Adrenal gland (tissue), 19 donors: Measurements from ENCODE around the gene UBQLN1. TPM values are rescaled to one million over a fixed set of nuclear protein-coding genes. Genes with fewer than 3 reads are reported as not detected.

ENCODE experiments used
- DNase-seq, 7 donors: peaks; one replicate each; pipeline ENCODE4 v3.0.0-alpha.2; 2019 to 2020
- H3K27ac ChIP-seq, 5 donors: fragments of 200-600 bp; sonication (generic) in 4 of 5; 1 replicate in 3 of 5; 2 replicates in 2 of 5; pipeline versions ENCODE4 v1.5.1 to v1.8.0; 2016 to 2020; ENCODE audit warnings: mild to moderate bottlenecking in 1 of 5
- H3K27me3 ChIP-seq: fragments of 200-600 bp; 2 replicates; pipeline ENCODE4 v1.8.0; 2021
- H3K36me3 ChIP-seq, 2 donors: fragments of 200-600 bp; replicated peaks in 1 of 2; 1 replicate in 1 of 2; 2 replicates in 1 of 2; pipeline versions ENCODE4 v1.5.1 to v1.8.0; 2018 to 2022
- H3K4me1 ChIP-seq, 2 donors: fragments of 200-600 bp; replicated peaks in 1 of 2; 1 replicate in 1 of 2; 2 replicates in 1 of 2; pipeline versions ENCODE4 v1.5.1 to v1.8.0; 2018 to 2021
- H3K4me3 ChIP-seq, 4 donors: fragments of 200-600 bp; sonication (generic) in 3 of 4; one replicate each; pipeline ENCODE4 v1.5.1; 2016 to 2018
- H3K9me3 ChIP-seq, 3 donors: fragments of 200-600 bp; sonication (generic) in 1 of 3; replicated peaks in 1 of 3; 1 replicate in 2 of 3; 2 replicates in 1 of 3; pipeline versions ENCODE4 v1.5.1 to v1.8.0; 2016 to 2021
- POLR2A ChIP-seq, 2 donors: fragments of 450-650 bp; IDR thresholded peaks; one replicate each; pipeline ENCODE4 v1.6.1; 2017; ENCODE audit warnings: antibody characterized with exemption in 2 of 2, mild to moderate bottlenecking in 2 of 2, moderate library complexity in 1 of 2
- WGBS, 4 donors: extraction: QIAGEN DNeasy Blood & Tissue Kit in 2 of 4; methylation state at CpG; one replicate each; pipeline versions ENCODE4 v1.1.5 to v1.1.7; 2013 to 2017; 5-methylcytosine and 5-hydroxymethylcytosine counted together
- intact Hi-C, 2 donors: fragments of 100-400 bp; cut with DNase I; formaldehyde crosslinking; loops; one replicate each; pipeline versions ENCODE4 v1.14.1 to v1.15.0; 2022 to 2023
- long read RNA-seq, 10 donors: library from polyadenylated mRNA in 3 of 10; unstranded in 2 of 10; stranded (forward) in 1 of 10; transcript quantifications; one replicate each; pipeline ENCODE4 v2.0.0 and lab custom pipeline, GENCODE V29; 2021 to 2026
- polyA plus RNA-seq, 3 donors: library from polyadenylated mRNA; stranded (reverse); fragments of 200-250 nt in 2 of 3; fragments of 350-450 nt in 1 of 3; fragmentation: Illumina TruSeq in 1 of 3; extraction: RNeasy Lipid Tissue Mini Kit (QIAGEN cat#74804) in 1 of 3; gene quantifications; one replicate each; pipeline ENCODE4 v1.2.3, GENCODE V29; 2013 to 2014
- total RNA-seq, 9 donors: library from RNA; depleted of rRNA in 4 of 9; stranded (reverse); fragments of >200 nt in 4 of 9; fragments of 120-200 nt in 1 of 9; fragmentation: NEBNext Ultra II Directional in 1 of 9; extraction: Animal tissue kit (Norgen Biotek cat#: 25700) in 1 of 9; gene quantifications; one replicate each; pipeline versions ENCODE4 v1.1.0 to v1.2.4, GENCODE V29; 2013 to 2023
- TF ChIP-seq, protein P1 (sequence below), 6 experiments: fragments of 450-650 bp in 4 of 6; fragments of 200-600 bp in 2 of 6; sonication (generic) in 1 of 6; IDR thresholded peaks; 1 replicate in 5 of 6; 2 replicates in 1 of 6; pipeline versions ENCODE4 v1.5.1 to v1.8.0; 2016 to 2021; ENCODE audit warnings: antibody characterized with exemption in 6 of 6, mild to moderate bottlenecking in 2 of 6, moderate library complexity in 1 of 6
- donor health status: healthy with polysubstance abuse.
- donor health status: Bipolar disorder and iron deficiency.
- donor health status: DM: yes; HTN: yes; CAD: no.
- donor health status: DM: no; HTN: no; CAD: no.
- donor health status: DM: no; HTN: no; CAD: no.
- donor health status: DM: yes; HTN: yes; CAD: no.

The UBQLN1 gene
- total RNA-seq (100 to 1,000 TPM in 7 of 9 donors, 10 to 100 TPM in 2; 93.7 to 178 (median 110) TPM), polyA plus RNA-seq (100 to 1,000 TPM in 1 of 3 donors, 10 to 100 TPM in 2; 23.7 to 243 (median 28.8) TPM)
- long read RNA-seq, donor 1, full-length matches to known transcripts: 21 of 45 reads
- long read RNA-seq, donor 1, partial matches to known transcripts: 24 of 45 reads
- long read RNA-seq, donor 1, other reads (novel, unspliced or antisense): 0 of 45 reads
- long read RNA-seq, donor 2, full-length matches to known transcripts: 16 of 41 reads
- long read RNA-seq, donor 2, partial matches to known transcripts: 25 of 41 reads
- long read RNA-seq, donor 2, other reads (novel, unspliced or antisense): 0 of 41 reads
- long read RNA-seq, donor 3, full-length matches to known transcripts: 21 of 33 reads
- long read RNA-seq, donor 3, partial matches to known transcripts: 12 of 33 reads
- long read RNA-seq, donor 3, other reads (novel, unspliced or antisense): 0 of 33 reads
- long read RNA-seq, donor 4, full-length matches to known transcripts: 12 of 23 reads
- long read RNA-seq, donor 4, partial matches to known transcripts: 4 of 23 reads
- long read RNA-seq, donor 4, other reads (novel, unspliced or antisense): 7 of 23 reads
- long read RNA-seq, donor 5, full-length matches to known transcripts: 56 of 58 reads
- long read RNA-seq, donor 5, partial matches to known transcripts: 1 of 58 reads
- long read RNA-seq, donor 5, other reads (novel, unspliced or antisense): 1 of 58 reads
- long read RNA-seq, donor 6, full-length matches to known transcripts: 9 of 18 reads
- long read RNA-seq, donor 6, partial matches to known transcripts: 4 of 18 reads
- long read RNA-seq, donor 6, other reads (novel, unspliced or antisense): 5 of 18 reads
- long read RNA-seq, donor 7, full-length matches to known transcripts: 8 of 18 reads
- long read RNA-seq, donor 7, partial matches to known transcripts: 10 of 18 reads
- long read RNA-seq, donor 7, other reads (novel, unspliced or antisense): 0 of 18 reads
- long read RNA-seq, donor 8, full-length matches to known transcripts: 37 of 83 reads
- long read RNA-seq, donor 8, partial matches to known transcripts: 46 of 83 reads
- long read RNA-seq, donor 8, other reads (novel, unspliced or antisense): 0 of 83 reads
- long read RNA-seq, donor 9, full-length matches to known transcripts: 18 of 23 reads
- long read RNA-seq, donor 9, partial matches to known transcripts: 5 of 23 reads
- long read RNA-seq, donor 9, other reads (novel, unspliced or antisense): 0 of 23 reads
- long read RNA-seq, donor 10, full-length matches to known transcripts: 11 of 23 reads
- long read RNA-seq, donor 10, partial matches to known transcripts: 12 of 23 reads
- long read RNA-seq, donor 10, other reads (novel, unspliced or antisense): 0 of 23 reads

- H3K4me1 ChIP-seq: peaks cover 4 to 28% of the 10 kb centered on the region in 2 donors
- intact Hi-C loops: no loop called here
Measured at GRCh38 chr9:83707768-83708514, at the start of gene UBQLN1. TSS of gene UBQLN1 (minus strand) at chr9:83707958. CDS start at chr9:83707679, 279 bp downstream.

DNA sequence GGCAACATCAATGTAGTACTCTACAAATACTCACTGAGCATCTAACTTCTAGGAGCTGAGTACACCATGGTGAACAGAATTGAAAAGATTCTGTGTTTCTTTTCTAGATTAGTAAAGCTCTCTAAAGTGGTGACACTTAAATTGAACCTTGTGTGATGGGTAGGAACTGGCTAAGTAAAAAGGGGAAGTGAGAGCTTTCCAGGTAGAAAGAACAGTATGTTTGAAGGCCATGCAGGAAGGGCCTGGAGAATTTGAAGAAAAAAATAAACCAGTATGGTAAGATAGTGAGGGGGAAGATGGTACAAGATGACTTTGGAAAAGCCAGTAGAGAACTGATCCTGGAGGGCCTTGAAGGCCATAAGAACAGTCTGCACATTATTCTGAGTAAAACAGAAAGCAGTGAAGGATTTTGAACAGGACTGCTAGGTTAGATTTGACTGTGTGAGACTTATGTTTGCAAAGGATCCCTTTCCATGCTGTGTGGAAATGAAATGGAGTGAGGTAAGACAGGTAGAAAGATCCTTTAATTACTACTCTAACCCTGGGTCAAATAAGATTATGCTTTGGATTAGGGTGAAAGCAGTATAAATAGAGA, 46.7 kb upstream of the UBQLN1 start:
- no peak for DNase-seq
- H3K4me3 ChIP-seq: no peak overlapping the region
- no peaks in the 10 kb centered on the region for H3K4me1 ChIP-seq
- no peaks in the 10 kb centered on the region for H3K27me3 ChIP-seq
- intact Hi-C loops: no loop called here
- no peak for TF ChIP-seq POLR2A (IDR thresholded peaks at IDR 0.05)
- TF ChIP-seq, protein P1, sequence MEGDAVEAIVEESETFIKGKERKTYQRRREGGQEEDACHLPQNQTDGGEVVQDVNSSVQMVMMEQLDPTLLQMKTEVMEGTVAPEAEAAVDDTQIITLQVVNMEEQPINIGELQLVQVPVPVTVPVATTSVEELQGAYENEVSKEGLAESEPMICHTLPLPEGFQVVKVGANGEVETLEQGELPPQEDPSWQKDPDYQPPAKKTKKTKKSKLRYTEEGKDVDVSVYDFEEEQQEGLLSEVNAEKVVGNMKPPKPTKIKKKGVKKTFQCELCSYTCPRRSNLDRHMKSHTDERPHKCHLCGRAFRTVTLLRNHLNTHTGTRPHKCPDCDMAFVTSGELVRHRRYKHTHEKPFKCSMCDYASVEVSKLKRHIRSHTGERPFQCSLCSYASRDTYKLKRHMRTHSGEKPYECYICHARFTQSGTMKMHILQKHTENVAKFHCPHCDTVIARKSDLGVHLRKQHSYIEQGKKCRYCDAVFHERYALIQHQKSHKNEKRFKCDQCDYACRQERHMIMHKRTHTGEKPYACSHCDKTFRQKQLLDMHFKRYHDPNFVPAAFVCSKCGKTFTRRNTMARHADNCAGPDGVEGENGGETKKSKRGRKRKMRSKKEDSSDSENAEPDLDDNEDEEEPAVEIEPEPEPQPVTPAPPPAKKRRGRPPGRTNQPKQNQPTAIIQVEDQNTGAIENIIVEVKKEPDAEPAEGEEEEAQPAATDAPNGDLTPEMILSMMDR (IDR thresholded peaks at IDR 0.05): no peak
- no peak overlapping the region for H3K27ac ChIP-seq
- no peaks in the 10 kb centered on the region for H3K36me3 ChIP-seq
- no peaks in the 10 kb centered on the region for H3K9me3 ChIP-seq

More at GRCh38 chr9:83707768-83708514, at the start of gene UBQLN1:
- no peaks in the 10 kb centered on the region for H3K36me3 ChIP-seq
- H3K9me3 ChIP-seq: no peaks in the 10 kb centered on the region
- DNase-seq: peak; percentile 94 to 98 (median 96)
- TF ChIP-seq POLR2A (IDR thresholded peaks at IDR 0.05): peak; percentile 94 to 98
- TF ChIP-seq, protein P1 (IDR thresholded peaks at IDR 0.05): peak in 2 of 6 experiments; percentile 8 to 16
- H3K27ac ChIP-seq: peak within 1 kb of the TSS; percentile 98 to 100 (median 99)
- WGBS, 4 donors: 0 to 1% (median 0%) methylated on average over 28 to 67 of the region's 67 CpGs
- no peaks in the 10 kb centered on the region for H3K27me3 ChIP-seq
- peak within 1 kb of the TSS; percentile 76 to 93 (median 88) for H3K4me3 ChIP-seq

GRCh38 chr9:83749706-83750105, 41.9 kb upstream of the UBQLN1 start:
- Histone ChIP-seq H3K27ac (no peak overlapping the region), H3K36me3 (no peaks in the 10 kb centered on the region), H3K27me3 (no peaks in the 10 kb centered on the region), H3K9me3 (no peaks in the 10 kb centered on the region), H3K4me1 (no peaks in the 10 kb centered on the region), H3K4me3 (no peak overlapping the region)
- TF ChIP-seq, protein P1 (IDR thresholded peaks at IDR 0.05): no peak
- no peak for TF ChIP-seq POLR2A (IDR thresholded peaks at IDR 0.05)
- 88 to 98% (median 92%) methylated on average over 3 of the region's 3 CpGs for WGBS, 4 donors
- intact Hi-C loops: no loop called here
- DNase-seq: no peak
